ENCODE data around the gene ADIPOQ. TPM values are rescaled to one million over a fixed set of nuclear protein-coding genes. Genes with fewer than 3 reads are reported as not detected.
A peak's percentile ranks its signal among the peaks of the same experiment; 100 is the strongest.

ADIPOQ gene
- total and polyA plus RNA-seq, 2 of the 13 experiments (the other 11 are each of a cell fraction or from before 2014, with no cell fraction given), result not detected

DNA sequence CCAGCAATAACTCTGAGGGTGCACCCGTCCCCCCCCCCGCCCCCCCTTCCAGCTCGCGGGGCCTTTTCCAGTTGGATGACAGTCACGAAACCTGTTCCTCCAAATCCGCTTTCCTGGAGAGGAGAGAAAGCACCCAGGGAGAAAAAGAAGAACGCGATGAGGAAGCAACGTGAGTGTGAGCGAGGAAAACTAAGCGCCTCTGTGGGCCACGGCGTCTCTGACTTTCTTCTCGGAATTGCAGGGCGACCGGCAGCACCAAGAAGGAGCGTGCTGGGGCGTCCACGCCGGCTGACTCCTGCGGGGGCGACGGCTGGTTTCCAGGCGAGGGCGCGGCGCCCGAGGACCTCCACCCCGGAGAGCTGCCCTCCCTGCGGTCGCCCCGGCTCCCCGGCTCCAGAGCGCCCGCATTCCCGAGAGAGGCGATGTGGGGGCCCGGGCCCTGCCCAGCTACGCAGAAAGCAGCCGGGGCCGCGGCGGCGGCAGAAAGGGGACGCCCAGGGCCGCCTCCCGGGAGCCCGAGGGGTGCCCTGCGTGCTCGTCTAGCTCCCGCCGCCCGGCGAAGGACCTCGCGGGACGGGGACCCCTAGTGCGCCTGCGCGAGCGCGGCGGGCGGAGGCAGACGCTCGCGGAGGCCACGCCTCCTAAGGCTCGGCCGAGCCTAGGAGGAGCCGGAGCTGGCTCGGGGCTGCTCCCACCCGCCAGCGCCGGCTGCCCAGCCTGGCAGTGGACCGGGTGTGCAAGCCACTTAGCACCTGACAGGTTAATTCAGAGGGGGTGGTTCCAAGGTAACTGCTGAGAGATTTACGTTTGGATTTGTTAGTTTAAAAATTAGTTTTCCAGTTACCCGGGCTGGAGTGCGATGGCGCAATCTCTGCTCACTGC, 15.3 kb upstream of the ADIPOQ start (continued):
- TF ChIP-seq MTA1 (CRISPR knock-in tag; IDR thresholded peaks at IDR 0.05; ENCODE audit: borderline replicate concordance) (no peak), ARID3A (IDR thresholded peaks at IDR 0.05; ENCODE audit: low read depth, low read length) (no peak), ZNF441 (CRISPR knock-in tag; IDR thresholded peaks at IDR 0.05; ENCODE audit: borderline replicate concordance) (no peak), RXRA (CRISPR knock-in tag; IDR thresholded peaks at IDR 0.05) (no peak), ZNF792 (CRISPR knock-in tag; IDR thresholded peaks at IDR 0.05) (no peak), ZFP1 (CRISPR knock-in tag; IDR thresholded peaks at IDR 0.05) (no peak), EED (CRISPR knock-in tag; IDR thresholded peaks at IDR 0.05) (no peak), ZNF547 (CRISPR knock-in tag; IDR thresholded peaks at IDR 0.05) (peak; percentile 49; the same call in 1 of the 2 replicates), NFE2L2 (IDR thresholded peaks at IDR 0.05; ENCODE audit: low read length) (no peak), SPEN (CRISPR knock-in tag; IDR thresholded peaks at IDR 0.05; ENCODE audit: low read depth) (no peak), NR3C1 (CRISPR knock-in tag; IDR thresholded peaks at IDR 0.05) (no peak), ZNF788 (CRISPR knock-in tag; IDR thresholded peaks at IDR 0.05; ENCODE audit: borderline replicate concordance) (no peak; the same call in 1 of the 2 replicates), ZNF24 (IDR thresholded peaks at IDR 0.05) (no peak), TCF12 (IDR thresholded peaks at IDR 0.05) (no peak), TCF12 (CRISPR knock-in tag; IDR thresholded peaks at IDR 0.05) (no peak), MAFK (conservative IDR thresholded peaks at IDR 0.05 in 1 of 2, IDR thresholded peaks at IDR 0.05 in 1 of 2; ENCODE audit: low read length in 2 of 2) (no peak), ATF5 (CRISPR knock-in tag; IDR thresholded peaks at IDR 0.05; ENCODE audit: low read depth) (no peak), ZNF230 (CRISPR knock-in tag; IDR thresholded peaks at IDR 0.05) (no peak), KLF12 (CRISPR knock-in tag; IDR thresholded peaks at IDR 0.05; ENCODE audit: borderline replicate concordance) (0 out of 2 replicates have a peak, but pooled peaks have one; percentile 26)
- TF ChIP-seq, protein P1, sequence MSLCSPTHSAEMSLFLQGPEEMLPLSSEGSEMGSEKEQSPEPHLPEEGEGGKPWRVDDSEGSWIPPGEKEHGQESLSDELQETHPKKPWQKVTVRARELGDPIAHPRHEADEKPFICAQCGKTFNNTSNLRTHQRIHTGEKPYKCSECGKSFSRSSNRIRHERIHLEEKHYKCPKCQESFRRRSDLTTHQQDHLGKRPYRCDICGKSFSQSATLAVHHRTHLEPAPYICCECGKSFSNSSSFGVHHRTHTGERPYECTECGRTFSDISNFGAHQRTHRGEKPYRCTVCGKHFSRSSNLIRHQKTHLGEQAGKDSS (CRISPR knock-in tag; IDR thresholded peaks at IDR 0.05; ENCODE audit: borderline replicate concordance, low read depth), result no peak
- TF ChIP-seq, protein P2, sequence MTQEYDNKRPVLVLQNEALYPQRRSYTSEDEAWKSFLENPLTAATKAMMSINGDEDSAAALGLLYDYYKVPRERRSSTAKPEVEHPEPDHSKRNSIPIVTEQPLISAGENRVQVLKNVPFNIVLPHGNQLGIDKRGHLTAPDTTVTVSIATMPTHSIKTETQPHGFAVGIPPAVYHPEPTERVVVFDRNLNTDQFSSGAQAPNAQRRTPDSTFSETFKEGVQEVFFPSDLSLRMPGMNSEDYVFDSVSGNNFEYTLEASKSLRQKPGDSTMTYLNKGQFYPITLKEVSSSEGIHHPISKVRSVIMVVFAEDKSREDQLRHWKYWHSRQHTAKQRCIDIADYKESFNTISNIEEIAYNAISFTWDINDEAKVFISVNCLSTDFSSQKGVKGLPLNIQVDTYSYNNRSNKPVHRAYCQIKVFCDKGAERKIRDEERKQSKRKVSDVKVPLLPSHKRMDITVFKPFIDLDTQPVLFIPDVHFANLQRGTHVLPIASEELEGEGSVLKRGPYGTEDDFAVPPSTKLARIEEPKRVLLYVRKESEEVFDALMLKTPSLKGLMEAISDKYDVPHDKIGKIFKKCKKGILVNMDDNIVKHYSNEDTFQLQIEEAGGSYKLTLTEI (CRISPR knock-in tag; conservative IDR thresholded peaks at IDR 0.05), result no peak
- TF ChIP-seq, protein P3, sequence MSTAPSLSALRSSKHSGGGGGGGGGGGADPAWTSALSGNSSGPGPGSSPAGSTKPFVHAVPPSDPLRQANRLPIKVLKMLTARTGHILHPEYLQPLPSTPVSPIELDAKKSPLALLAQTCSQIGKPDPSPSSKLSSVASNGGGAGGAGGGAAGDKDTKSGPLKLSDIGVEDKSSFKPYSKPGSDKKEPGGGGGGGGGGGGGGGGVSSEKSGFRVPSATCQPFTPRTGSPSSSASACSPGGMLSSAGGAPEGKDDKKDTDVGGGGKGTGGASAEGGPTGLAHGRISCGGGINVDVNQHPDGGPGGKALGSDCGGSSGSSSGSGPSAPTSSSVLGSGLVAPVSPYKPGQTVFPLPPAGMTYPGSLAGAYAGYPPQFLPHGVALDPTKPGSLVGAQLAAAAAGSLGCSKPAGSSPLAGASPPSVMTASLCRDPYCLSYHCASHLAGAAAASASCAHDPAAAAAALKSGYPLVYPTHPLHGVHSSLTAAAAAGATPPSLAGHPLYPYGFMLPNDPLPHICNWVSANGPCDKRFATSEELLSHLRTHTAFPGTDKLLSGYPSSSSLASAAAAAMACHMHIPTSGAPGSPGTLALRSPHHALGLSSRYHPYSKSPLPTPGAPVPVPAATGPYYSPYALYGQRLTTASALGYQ (CRISPR knock-in tag; IDR thresholded peaks at IDR 0.05), result no peak; the same call in 1 of the 2 replicates
- TF ChIP-seq, protein P4, sequence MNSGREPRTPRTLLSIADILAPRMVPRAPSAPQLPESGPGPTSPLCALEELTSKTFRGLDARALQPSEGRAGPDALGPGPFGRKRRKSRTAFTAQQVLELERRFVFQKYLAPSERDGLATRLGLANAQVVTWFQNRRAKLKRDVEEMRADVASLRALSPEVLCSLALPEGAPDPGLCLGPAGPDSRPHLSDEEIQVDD (CRISPR knock-in tag; IDR thresholded peaks at IDR 0.05; ENCODE audit: borderline replicate concordance), result no peak
